ENCODE data around the gene CYTH3.

DNA sequence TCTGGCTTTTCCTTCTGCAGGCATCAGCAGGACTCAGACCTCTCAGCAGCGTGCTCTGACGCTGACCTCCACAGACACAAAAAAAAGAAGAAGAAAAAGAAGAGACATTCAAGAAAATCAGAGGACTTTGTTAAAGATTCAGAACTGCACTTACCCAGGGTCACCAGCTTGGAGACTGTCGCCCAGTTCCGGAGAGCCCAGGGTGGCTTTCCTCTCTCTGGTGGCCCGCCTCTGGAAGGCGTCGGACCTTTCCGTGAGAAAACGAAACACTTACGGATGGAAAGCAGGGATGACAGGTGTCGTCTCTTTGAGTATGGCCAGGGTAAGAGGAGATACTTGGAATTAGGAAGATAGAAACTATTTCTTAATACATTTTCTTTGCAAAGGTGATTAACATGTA lies 115.7 kb downstream of the CYTH3 start:
- TF ChIP-seq, protein P1, sequence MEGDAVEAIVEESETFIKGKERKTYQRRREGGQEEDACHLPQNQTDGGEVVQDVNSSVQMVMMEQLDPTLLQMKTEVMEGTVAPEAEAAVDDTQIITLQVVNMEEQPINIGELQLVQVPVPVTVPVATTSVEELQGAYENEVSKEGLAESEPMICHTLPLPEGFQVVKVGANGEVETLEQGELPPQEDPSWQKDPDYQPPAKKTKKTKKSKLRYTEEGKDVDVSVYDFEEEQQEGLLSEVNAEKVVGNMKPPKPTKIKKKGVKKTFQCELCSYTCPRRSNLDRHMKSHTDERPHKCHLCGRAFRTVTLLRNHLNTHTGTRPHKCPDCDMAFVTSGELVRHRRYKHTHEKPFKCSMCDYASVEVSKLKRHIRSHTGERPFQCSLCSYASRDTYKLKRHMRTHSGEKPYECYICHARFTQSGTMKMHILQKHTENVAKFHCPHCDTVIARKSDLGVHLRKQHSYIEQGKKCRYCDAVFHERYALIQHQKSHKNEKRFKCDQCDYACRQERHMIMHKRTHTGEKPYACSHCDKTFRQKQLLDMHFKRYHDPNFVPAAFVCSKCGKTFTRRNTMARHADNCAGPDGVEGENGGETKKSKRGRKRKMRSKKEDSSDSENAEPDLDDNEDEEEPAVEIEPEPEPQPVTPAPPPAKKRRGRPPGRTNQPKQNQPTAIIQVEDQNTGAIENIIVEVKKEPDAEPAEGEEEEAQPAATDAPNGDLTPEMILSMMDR (IDR thresholded peaks at IDR 0.05), result no peak
- TF ChIP-seq POLR2A (IDR thresholded peaks at IDR 0.05), result no peak
